Measurements from ENCODE around the gene TK2. TPM values are rescaled to one million over a fixed set of nuclear protein-coding genes. Genes with fewer than 3 reads are reported as not detected.

The TK2 gene
- polyA plus RNA-seq, 6 donors from 2014 or later = 1.8 to 5.9 (median 3.8) TPM

DNA sequence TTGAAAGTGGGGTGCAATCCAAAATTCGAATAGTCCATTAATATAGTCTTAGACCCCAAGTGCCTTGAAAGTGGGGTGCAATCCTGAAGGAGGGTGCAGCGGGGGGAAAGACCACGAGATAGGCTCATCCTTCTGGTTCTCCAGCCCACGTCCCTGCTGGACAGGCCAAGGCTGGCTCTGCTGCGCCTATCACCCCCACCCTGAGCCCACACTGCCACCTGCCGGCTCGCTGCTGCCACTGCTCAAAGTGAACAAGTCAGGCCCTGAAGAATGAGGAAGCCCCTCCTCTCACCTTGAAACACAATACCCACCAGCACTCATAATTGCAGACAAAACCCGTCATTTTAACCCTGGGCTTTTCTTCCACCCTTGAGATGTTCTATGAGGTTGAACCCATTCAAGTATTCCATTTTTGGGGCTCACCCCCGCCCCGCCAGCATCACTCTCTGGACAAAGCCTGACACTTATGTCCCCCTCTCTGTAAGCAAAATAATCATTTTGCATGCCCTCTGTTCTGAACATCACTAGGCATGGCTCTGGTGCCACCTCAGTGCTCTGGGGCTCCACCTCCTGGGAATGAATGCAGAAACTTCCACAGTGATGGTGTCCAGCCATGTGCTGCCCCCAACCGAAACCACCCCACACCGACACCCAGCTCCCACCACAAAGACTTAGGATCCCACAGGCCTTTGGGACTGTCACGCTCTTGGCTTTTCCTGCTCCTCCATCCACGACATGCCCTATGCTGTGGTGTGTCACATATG, 66.1 kb downstream of the TK2 start:
- Mint-ChIP-seq H3K4me1 (peaks cover 15 to 30% (median 17%) of the 10 kb centered on the region in 3 donors), H3K36me3 (no peaks in the 10 kb centered on the region), H3K9me3 (no peaks in the 10 kb centered on the region), H3K27me3 (peaks cover 0 to 6% (median 5%) of the 10 kb centered on the region in 3 donors), H3K27ac (peak overlapping the region in 2 of 6 donors; percentile 50 to 57), H3K4me3 (peak overlapping the region in 1 of 8 donors; percentile 12)
- DNase-seq (peak; percentile 69), ATAC-seq (ENCODE audit: low read depth in 2 of 2) (peak; percentile 86 to 87)

DNA sequence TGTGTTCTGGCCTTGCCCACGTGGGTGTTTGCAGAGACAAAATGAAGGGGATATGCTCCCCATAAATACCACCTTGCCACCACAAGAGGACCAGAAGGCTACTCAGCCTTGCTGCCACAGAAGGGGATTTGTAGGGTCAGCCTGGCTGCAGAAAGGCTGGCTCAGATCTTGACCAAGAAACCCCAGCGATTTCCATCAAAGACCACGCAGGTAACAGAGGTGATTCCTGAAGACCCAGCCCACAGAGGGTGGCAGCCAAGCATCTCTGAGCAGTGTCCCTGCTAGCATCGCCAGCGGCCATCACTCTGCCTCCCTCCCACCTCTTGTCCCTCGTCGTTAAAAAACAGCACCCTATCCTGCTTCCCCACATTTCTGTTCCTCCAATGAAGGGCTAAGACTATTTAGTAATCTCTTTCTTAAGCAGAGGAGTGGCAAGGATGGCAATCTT, 68.0 kb downstream of the TK2 start:
- H3K27ac Mint-ChIP-seq = no peak overlapping the region
- no peaks in the 10 kb centered on the region for H3K9me3 Mint-ChIP-seq
- H3K27me3 Mint-ChIP-seq = peaks cover 4 to 13% (median 13%) of the 10 kb centered on the region in 3 donors
- no peak overlapping the region for H3K4me3 Mint-ChIP-seq
- H3K4me1 Mint-ChIP-seq = peaks cover 20 to 36% (median 28%) of the 10 kb centered on the region in 3 donors
- no peaks in the 10 kb centered on the region for H3K36me3 Mint-ChIP-seq
- DNase-seq = no peak
- ATAC-seq (ENCODE audit: low read depth in 2 of 2) = no peak

GRCh38 chr16:66481081-66481942, 68.6 kb downstream of the TK2 start:
- Mint-ChIP-seq H3K4me3 (no peak overlapping the region), H3K36me3 (no peaks in the 10 kb centered on the region), H3K27ac (no peak overlapping the region), H3K27me3 (peaks cover 4 to 17% (median 13%) of the 10 kb centered on the region in 3 donors), H3K9me3 (no peaks in the 10 kb centered on the region), H3K4me1 (peaks cover 20 to 36% (median 28%) of the 10 kb centered on the region in 3 donors)
- DNase-seq = no peak
- no peak for ATAC-seq (ENCODE audit: low read depth in 2 of 2)

- H3K27ac Mint-ChIP-seq = no peak overlapping the region
These were observed 69.4 kb downstream of the TK2 start for GRCh38 chr16:66480265-66481080.

GRCh38 chr16:66479661-66480264, 70.2 kb downstream of the TK2 start:
- no peak for DNase-seq

More at GRCh38 chr16:66480265-66481080, 69.4 kb downstream of the TK2 start:
- no peaks in the 10 kb centered on the region for H3K36me3 Mint-ChIP-seq
- peak overlapping the region in 1 of 8 donors; percentile 22 for H3K4me3 Mint-ChIP-seq
- no peaks in the 10 kb centered on the region for H3K9me3 Mint-ChIP-seq
- peaks cover 4 to 13% (median 9%) of the 10 kb centered on the region in 3 donors for H3K27me3 Mint-ChIP-seq
- H3K4me1 Mint-ChIP-seq = peaks cover 21 to 33% (median 28%) of the 10 kb centered on the region in 3 donors
- DNase-seq = no peak
- ATAC-seq (ENCODE audit: low read depth in 2 of 2) = no peak

DNA sequence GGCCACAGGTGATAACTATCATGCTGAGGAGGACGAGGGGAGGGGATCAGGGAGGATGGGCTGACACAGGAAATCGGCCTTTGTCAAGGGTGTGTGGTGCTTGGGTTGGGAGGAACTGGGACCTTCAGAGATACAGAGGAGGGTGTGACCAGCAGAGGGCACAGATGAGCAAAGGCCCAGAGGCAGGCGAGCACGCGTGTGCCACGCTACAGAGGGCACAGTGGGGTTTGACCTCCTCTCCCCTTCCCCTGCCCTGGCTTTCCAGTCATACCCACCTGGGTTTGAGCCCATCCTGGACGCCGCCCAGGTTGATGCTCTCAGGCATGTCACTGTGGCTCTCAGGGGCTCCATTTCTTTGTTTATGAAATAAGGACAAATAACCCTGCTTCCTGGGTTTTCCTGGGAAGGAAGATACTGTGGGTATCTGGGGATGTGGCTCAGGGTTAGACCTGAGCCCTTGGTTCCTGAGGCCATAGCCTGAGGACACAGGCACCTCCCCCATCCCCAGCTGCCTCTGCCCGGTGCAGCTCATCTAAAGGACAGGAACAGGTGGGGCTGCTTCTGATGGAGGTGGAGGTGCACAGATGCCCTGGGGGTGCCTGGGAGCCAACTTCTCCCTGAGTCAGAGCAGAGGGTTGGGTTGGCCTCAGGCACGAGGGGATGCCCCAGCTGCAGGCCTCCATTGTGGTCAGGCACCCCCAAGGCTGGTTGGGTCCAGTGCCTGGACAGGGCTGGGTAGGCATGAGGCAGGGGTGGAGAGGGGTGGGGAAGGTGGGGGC, 71.0 kb downstream of the TK2 start:
- Mint-ChIP-seq H3K4me3 (no peak overlapping the region), H3K27ac (peak overlapping the region in 1 of 6 donors; percentile 95), H3K4me1 (peaks cover 29 to 40% (median 32%) of the 10 kb centered on the region in 3 donors), H3K36me3 (no peaks in the 10 kb centered on the region), H3K27me3 (peaks cover 8 to 11% (median 8%) of the 10 kb centered on the region in 3 donors), H3K9me3 (no peaks in the 10 kb centered on the region)
- DNase-seq (peak; percentile 66), ATAC-seq (ENCODE audit: low read depth in 2 of 2) (peak; percentile 65 to 68)

More at GRCh38 chr16:66479661-66480264, 70.2 kb downstream of the TK2 start:
- Mint-ChIP-seq H3K9me3 (no peaks in the 10 kb centered on the region), H3K36me3 (no peaks in the 10 kb centered on the region), H3K27ac (peak overlapping the region in 1 of 6 donors; percentile 67), H3K4me3 (no peak overlapping the region), H3K27me3 (peaks cover 6 to 11% (median 8%) of the 10 kb centered on the region in 3 donors), H3K4me1 (peaks cover 26 to 40% (median 32%) of the 10 kb centered on the region in 3 donors)
- no peak for ATAC-seq (ENCODE audit: low read depth in 2 of 2)

- Mint-ChIP-seq H3K4me3 (no peak overlapping the region), H3K27ac (peak overlapping the region in 1 of 6 donors; percentile 96)
- no peak for ATAC-seq (ENCODE audit: low read depth in 2 of 2)
These were observed 72.8 kb downstream of the TK2 start for GRCh38 chr16:66477028-66477515.

DNA sequence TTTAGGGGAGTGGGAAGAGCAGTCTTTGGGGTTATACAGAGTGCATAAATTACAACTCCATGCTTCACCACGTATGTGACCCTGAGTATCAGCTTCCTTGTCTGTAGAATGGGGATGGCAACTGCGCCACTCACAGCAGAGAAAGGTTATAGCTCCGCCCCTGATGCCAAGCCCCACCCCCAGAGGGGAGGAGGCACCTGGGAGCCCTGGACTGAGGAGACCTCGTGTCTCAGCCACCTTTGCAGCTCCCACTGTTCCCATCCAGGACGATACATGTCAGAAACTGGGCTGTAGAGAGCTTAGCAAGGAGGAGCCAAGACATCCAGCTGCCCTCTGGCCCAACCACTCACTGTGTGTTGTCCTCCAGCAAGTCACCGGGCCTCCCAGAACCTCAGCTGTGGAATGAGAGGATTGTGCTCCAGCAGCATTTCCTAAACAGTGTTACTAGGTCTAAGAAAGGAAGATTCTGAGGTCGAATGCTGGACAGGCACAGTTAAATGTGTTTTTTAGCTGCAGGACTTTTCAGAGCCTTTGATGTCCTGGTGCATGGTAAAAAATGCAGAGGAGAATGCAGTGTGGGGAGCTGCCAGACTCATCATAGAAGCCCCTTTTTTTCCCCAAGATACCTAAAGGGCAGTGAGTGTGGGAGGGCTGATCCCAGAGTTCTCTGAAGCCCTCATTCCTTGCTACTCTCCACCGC, 73.4 kb downstream of the TK2 start:
- peaks cover 22 to 35% (median 23%) of the 10 kb centered on the region in 3 donors for H3K4me1 Mint-ChIP-seq
- ATAC-seq (ENCODE audit: low read depth in 2 of 2) (no peak), DNase-seq (peak; percentile 16)
- H3K9me3 Mint-ChIP-seq = no peaks in the 10 kb centered on the region
- peaks cover 8 to 18% (median 15%) of the 10 kb centered on the region in 3 donors for H3K27me3 Mint-ChIP-seq
- no peaks in the 10 kb centered on the region for H3K36me3 Mint-ChIP-seq
- no peak overlapping the region for H3K4me3 Mint-ChIP-seq
- H3K27ac Mint-ChIP-seq = peak overlapping the region in 3 of 6 donors; percentile 16 to 96 (median 65)

More at GRCh38 chr16:66477028-66477515, 72.8 kb downstream of the TK2 start:
- peaks cover 8 to 12% (median 9%) of the 10 kb centered on the region in 3 donors for H3K27me3 Mint-ChIP-seq
- DNase-seq = no peak
- H3K4me1 Mint-ChIP-seq = peaks cover 22 to 35% (median 23%) of the 10 kb centered on the region in 3 donors
- no peaks in the 10 kb centered on the region for H3K9me3 Mint-ChIP-seq
- no peaks in the 10 kb centered on the region for H3K36me3 Mint-ChIP-seq

GRCh38 chr16:66475232-66475631, 74.7 kb downstream of the TK2 start:
- H3K36me3 Mint-ChIP-seq = no peaks in the 10 kb centered on the region
- no peak for DNase-seq
- H3K27me3 Mint-ChIP-seq = peaks cover 8 to 24% (median 23%) of the 10 kb centered on the region in 3 donors
- no peak overlapping the region for H3K4me3 Mint-ChIP-seq
- H3K9me3 Mint-ChIP-seq = no peaks in the 10 kb centered on the region
- H3K27ac Mint-ChIP-seq = peak overlapping the region in 4 of 6 donors; percentile 43 to 99 (median 68)
- peaks cover 22 to 35% (median 23%) of the 10 kb centered on the region in 3 donors for H3K4me1 Mint-ChIP-seq
- ATAC-seq (ENCODE audit: low read depth in 2 of 2) = no peak

DNA sequence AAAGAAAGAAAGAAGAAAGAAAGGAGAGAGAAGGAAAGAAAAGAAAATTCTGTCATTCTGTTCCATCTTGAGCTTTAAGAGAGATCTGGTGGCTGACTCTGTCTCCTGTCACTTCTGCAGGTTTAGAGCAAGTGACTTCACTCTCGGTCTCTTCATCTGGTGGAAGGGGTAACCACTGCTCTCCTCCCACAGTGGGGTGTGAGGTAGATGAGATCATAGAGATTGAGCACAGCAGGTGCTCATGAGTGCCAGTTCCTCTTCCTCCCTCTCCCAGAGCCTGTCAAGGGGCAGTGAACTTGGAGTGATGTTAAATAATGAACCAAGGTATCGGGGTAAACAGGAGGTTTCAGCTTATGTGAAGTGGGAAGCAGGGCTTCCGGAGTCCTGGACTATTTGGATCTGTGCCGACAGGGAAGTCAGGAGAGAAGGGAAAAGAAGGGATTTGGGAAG, 75.1 kb downstream of the TK2 start:
- H3K4me3 Mint-ChIP-seq = peak overlapping the region in 1 of 8 donors; percentile 48

More for the DNA sequence above, 75.1 kb downstream of the TK2 start:
- H3K27me3 Mint-ChIP-seq = peaks cover 8 to 29% (median 27%) of the 10 kb centered on the region in 3 donors
- peak; percentile 76 for DNase-seq
- H3K36me3 Mint-ChIP-seq = no peaks in the 10 kb centered on the region
- peak; percentile 96 to 97 for ATAC-seq (ENCODE audit: low read depth in 2 of 2)
- H3K9me3 Mint-ChIP-seq = no peaks in the 10 kb centered on the region
- H3K27ac Mint-ChIP-seq = peak overlapping the region; percentile 31 to 99 (median 54)
- peaks cover 23 to 31% (median 26%) of the 10 kb centered on the region in 3 donors for H3K4me1 Mint-ChIP-seq
